Activated CD4-positive, CD25-positive, alpha-beta regulatory T cell (primary cell): ENCODE results near the gene MORN4.
"Not testable (repeated sequence)": the region's sequence is repeated elsewhere in the genome, so short reads cannot be mapped to it uniquely, and the experiment has no call there.

ENCODE experiments used
- DNase-seq, 4 experiments: peaks; one replicate each; lab custom pipeline; 2025; lab: John Stamatoyannopoulos, UW

MORN4 gene

DNA sequence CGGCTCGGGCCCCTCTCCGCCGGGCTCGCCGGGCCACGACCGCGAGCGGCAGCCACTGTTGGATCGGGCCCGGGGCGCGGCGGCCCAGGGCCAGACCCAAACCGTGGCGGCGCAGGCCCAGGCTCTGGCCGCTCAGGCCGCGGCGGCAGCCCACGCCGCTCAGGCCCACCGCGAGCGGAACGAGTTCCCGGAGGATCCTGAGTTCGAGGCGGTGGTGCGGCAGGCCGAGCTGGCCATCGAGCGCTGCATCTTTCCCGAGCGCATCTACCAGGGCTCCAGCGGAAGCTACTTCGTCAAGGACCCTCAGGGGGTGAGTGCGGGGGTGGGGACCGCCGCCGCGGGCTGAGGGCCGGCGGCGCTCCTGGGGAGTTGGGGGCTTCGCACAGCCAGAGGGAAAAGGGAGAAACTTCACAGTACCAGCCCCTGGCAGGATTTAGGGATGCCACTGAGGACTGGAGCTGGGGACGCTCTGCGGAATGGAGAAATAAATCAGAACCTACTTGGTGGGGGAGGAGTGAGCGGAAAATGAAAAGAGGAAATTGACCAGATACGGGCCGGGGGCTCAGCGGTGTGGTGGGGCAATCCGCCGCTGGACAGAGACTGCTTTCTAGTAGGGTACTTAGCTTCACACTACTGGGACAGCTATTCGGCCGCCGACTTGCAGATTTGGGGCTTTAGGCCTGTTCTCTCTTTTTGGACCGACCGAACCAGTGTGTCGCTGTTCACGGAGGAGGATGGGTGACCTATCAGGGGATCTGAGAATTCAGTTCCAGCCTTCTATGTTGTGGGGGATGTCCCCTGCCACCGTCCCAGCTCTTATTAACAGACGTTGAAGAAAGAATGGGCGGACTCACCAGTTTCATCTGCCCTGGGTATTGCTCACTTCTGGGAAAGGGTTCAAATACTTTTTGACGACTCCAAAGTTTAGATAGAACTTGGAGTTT is 7.8 kb upstream of the MORN4 start:
- DNase-seq, result no peak

- DNase-seq, result peak; percentile 96 to 98 (median 97)
These were observed 7.0 kb upstream of the MORN4 start, which contains the start of gene PI4K2A for GRCh38 chr10:97640174-97640867. Gene PI4K2A (plus strand): TSS chr10:97640671. CDS start chr10:97640743, 72 bp downstream.

DNA sequence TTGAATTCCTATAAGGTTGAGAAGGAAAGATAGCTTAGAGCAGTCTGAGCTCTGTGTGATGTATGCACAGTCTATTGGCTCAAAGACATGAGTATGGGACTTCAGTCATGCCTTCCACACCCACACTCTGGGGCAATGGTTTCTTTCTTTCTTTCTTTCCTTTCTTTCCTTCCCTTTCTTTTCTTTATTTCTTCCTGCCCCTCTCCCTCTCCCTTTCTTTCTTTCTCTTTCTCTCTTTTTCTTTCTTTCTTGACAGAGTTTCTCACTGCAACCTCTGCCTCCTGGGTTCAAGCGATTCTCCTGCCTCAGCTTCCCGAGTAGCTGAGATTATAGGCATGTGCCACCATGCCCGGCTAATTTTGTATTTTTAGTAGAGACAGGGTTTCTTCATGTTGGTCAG is 5.8 kb upstream of the MORN4 start:
- not testable (repeated sequence) for DNase-seq

DNA sequence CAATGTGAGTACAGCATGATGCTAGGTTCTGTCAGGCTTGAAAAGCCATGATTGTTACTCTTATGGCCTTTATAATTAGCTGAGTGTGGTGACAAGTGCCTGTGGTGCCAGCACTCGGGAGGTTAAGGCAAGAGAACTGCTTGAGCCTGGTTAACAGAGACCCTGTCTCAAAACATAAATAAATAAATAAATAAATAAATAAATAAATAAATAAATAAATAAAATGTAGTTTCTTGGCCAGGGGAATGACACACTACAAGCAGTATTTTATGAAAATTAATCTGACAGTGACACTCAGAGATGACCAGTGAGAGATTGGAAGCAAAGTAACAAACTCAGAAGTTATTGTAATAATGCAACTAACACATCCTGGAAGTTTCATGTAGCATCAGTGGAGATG is 2.3 kb upstream of the MORN4 start:
- DNase-seq, result no peak

DNA sequence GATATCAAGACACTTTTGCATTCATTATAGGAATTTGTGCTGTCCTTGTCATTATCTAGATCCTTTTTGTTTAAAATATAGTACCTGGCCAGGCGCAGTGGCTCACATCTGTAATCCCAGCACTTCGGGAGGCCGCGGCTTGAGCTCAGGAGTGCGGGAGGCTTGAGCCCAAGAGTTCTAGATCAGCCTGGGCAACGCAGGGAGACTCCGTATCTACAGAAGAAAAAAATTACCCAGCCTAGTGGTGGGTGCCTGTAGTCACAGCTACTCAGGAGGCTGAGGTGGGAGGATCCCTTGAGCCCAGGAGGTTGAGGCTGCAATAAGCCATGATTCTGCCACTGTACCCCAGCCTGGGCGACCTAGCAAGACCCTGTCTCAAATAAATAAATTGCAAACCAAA is 621 bp upstream of the MORN4 start:
- no peak for DNase-seq

- no peak for DNase-seq
These were observed 2.2 kb downstream of the MORN4 start for GRCh38 chr10:97631098-97631497.

- no peak for DNase-seq
These were observed 4.0 kb downstream of the MORN4 start for GRCh38 chr10:97629289-97629688.

- no peak for DNase-seq
These were observed 5.1 kb downstream of the MORN4 start for GRCh38 chr10:97628228-97628627.

DNA sequence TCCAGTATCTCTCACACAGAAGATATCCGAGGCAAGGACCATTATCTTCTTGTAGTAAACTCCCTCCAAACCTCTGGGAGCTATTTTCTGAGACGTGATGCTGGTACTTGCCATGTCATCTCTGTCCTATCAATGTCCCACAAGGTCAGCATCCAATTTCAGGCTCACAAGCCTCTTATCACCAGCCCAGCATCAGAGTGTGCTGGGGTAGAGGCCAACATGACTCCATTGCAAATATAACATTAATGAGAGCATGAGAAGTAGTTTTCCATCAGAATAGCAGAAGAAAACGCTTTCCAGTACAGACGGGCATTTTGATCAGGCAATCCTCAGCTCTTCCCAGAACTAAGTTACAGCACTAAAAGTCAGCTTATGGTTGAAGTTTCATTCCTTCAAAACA is 5.6 kb downstream of the MORN4 start:
- no peak for DNase-seq

DNA sequence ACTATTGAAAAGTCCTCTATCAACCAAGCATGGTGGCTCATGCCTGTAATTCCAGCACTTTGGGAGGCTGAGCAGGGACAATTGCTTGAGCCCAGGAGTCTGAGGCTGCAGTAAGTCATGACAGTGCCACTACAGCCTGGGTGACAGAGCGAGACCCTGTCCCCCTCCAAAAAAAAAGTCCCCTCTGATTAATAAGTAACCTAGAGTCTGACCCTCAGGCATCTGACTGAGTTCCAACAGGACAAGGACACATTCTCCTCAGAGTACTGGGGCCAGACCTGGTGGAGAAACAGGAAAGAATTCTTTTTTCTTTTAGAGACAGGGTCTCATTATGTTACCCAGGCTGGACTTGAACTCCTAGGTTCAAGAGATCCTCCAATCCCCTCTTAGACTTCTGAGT is 10.0 kb downstream of the MORN4 start:
- DNase-seq, result no peak

- no peak for DNase-seq
These were observed 14.6 kb downstream of the MORN4 start for GRCh38 chr10:97618733-97619132.

DNA sequence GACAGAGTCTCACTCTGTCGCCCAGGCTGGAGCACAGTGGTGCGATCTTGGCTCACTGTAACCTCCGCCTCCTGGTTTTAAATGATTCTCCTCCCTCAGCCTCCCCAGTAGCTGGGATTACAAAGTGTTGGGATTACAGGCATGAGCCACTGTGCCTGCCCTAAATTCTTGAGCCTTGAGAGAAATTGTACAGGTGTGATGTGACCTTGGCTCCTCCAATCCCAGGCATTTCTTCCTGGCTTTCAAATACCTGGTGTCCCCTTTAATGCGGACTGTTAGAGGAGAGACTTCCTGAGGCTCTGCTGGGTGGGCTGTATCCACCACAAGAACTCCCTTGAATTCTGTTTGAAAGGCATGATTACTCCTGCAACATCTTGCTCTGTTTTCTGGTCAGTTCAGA is 15.0 kb downstream of the MORN4 start:
- DNase-seq, result no peak

- no peak for DNase-seq
These were observed 20.9 kb downstream of the MORN4 start for GRCh38 chr10:97612386-97612785.

DNA sequence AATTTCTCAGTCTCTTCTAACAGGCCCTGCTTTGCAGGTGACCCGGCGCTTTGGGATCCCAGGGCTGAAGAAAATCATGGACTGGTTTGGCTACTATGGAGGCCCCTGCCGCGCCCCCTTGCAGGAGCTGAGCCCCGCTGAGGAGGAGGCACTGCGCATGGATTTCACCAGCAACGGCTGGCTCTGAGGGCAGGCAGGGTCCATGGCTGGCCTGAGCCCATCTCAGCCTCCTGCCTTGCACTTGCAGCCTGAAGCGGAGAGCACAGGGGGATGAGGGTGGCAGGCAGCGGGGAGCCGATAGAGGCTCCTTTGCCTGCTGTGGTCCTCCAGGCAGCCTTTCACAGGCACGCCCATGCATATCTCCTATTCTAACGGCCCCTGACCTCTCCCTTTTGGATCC is 21.8 kb downstream of the MORN4 start:
- no peak for DNase-seq

DNA sequence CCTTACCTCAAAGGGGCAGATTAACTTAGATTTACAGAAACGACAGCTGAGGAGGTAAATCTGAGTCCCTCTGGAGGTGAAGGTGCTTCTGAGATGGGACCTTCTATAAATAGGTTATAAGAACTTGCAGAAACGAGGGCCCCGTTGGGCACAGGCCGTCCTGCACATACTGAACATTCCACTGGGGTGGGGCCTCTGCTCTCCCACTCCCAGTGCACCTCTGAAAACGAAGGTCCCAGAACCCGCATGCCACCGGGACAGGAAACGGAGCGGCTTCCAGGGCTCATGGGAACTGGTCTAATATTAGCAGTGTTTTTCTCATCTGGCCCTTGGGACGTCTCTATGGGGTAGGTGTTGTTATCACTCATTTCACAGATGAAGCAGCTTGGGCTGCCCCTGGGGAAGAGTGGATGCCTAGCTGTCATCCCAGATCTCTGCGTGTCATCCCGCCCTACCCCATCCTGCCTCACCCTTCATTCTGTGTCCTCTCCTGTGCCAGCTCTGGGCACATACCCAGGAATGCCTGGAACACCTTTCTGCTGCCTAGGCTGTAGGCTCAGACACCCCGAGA is 24.2 kb downstream of the MORN4 start:
- no peak for DNase-seq

GRCh38 chr10:97607095-97607636 is 26.1 kb downstream of the MORN4 start:
- no peak for DNase-seq

DNA sequence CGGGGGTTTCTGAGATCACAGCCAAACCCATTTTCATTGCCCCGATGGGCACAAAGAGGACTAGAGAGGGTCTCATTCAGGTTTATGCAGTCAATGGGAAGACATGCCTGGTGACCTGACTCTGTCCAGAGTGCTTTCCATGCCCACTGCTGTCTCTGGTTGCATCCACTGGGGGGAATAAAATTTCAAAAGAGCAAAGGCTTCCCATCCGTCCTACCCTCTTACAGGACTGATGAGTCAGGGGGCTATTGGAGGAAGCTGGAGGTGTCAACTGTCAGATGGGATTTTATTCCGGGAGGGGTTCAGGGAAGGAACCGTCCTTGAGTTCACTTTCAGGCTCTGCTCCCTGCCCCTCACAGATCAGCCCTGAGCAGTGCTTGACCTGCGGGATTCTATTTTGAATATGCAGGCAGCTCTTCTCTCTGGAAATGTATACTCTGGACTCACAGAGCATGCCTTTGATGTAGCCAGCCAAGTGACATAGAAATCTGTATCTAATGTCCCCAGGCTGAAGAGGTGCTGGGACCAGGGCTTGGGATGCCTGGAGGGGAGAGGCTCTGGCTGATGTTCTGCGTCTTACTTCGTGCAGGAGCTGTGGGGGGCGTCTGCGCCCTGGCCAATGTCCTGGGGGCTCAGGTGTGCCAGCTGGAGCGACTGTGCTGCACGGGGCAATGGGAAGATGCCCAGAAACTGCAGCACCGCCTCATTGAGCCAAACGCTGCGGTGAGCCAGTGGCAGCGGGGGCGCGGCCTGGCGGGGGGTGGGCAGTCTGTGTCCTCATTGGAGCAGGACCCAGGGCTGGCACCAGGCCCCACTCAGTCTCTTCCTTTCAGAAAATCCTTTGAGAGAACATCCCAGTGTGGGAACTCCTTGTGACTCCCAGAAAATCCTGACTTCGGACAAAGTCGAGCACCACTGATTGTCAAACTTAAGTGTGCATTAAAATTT is 31.8 kb downstream of the MORN4 start:
- DNase-seq, result no peak

DNA sequence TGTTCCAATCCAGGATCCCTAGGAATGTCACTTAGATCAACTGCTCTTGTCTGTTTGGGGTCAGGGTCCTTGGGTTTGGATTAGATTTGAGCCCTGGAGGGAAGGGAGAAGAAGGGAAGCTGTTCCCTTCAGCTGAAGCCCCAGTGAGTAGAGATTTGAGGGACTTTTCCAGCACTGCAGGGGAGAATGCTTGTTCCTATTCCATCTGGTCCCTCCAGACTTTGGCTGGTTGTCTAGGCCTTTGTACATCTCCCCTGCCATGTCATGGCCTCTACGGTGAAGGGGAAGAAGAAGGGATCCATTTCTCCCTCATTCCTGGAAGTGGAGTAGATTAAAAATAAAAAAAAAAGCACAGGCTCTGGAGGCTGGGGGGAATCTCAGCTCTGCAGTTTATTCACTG is 32.7 kb downstream of the MORN4 start:
- no peak for DNase-seq

- no peak for DNase-seq
These were observed 34.1 kb downstream of the MORN4 start for GRCh38 chr10:97599272-97599619.

GRCh38 chr10:97598407-97599271 is 34.7 kb downstream of the MORN4 start:
- no peak for DNase-seq

DNA sequence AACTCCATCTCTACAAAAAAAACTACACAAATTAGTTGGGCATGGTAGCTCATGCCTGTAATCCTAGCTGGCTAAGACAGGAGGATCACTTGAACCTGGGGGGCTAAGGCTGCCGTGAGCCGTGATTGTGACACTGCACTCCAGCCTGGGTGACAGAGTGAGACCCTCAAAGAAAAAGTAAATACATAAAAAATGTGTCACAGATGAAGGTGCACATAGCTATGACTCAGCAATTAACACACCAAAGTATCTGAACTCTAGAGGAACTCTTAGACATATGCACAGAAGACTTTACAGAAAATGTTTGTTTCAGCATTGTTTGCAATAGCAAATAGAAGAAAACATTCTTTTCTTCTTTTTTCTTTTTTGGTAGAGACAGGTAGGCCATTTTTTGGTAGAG is 35.5 kb downstream of the MORN4 start:
- DNase-seq, result no peak
